Neural progenitor cell (in vitro differentiated cells): ENCODE data around the gene SLC41A1. TPM values are rescaled to one million over a fixed set of nuclear protein-coding genes. Genes with fewer than 3 reads are reported as not detected.

Experiments
- DNase-seq: peaks from one replicate; pipeline ENCODE4 v3.0.0-alpha.2; 2016; ENCODE audit warnings: low spot score
- H2AFZ ChIP-seq: fragments of 200-600 bp; sonication (generic); replicated peaks from 2 replicates; pipeline ENCODE4 v1.6.1; 2016; ENCODE audit warnings: antibody characterized with exemption
- H3F3A ChIP-seq: fragments of 200-600 bp; sonication (generic); 2 replicates; pipeline ENCODE4 v1.6.1; 2016; ENCODE audit warnings: antibody characterized with exemption, low read depth
- H3K27ac ChIP-seq: fragments of 200-600 bp; sonication (generic); 2 replicates; pipeline ENCODE4 v1.5.1; 2016; ENCODE audit warnings: mild to moderate bottlenecking
- H3K27me3 ChIP-seq: fragments of 200-600 bp; sonication (generic); 2 replicates; pipeline ENCODE4 v1.6.1; 2016; ENCODE audit warnings: mild to moderate bottlenecking, moderate library complexity
- H3K36me3 ChIP-seq: fragments of 200-600 bp; sonication (generic); 2 replicates; pipeline ENCODE4 v1.5.1; 2016
- H3K4me1 ChIP-seq: fragments of 200-600 bp; sonication (generic); 2 replicates; pipeline ENCODE4 v1.6.1; 2016; ENCODE audit warnings: mixed run types
- H3K4me2 ChIP-seq: fragments of 200-600 bp; sonication (generic); 2 replicates; pipeline ENCODE4 v1.6.1; 2016
- H3K4me3 ChIP-seq: fragments of 200-600 bp; sonication (generic); 2 replicates; pipeline ENCODE4 v1.5.1; 2016
- H3K79me2 ChIP-seq: fragments of 200-600 bp; sonication (generic); 2 replicates; pipeline ENCODE4 v1.6.1; 2016; ENCODE audit warnings: low read depth
- H3K9ac ChIP-seq: fragments of 200-600 bp; sonication (generic); 2 replicates; pipeline ENCODE4 v1.6.1; 2016
- H3K9me3 ChIP-seq: fragments of 200-600 bp; sonication (generic); 2 replicates; pipeline ENCODE4 v1.5.1; 2016; ENCODE audit warnings: low read depth
- H4K20me1 ChIP-seq: fragments of 200-600 bp; sonication (generic); 2 replicates; pipeline ENCODE4 v1.6.1; 2016; ENCODE audit warnings: low read depth
- H3K27ac Mint-ChIP-seq: 3 replicates; pipeline ENCODE4 v1.8.0; 2021; ENCODE audit warnings: mixed read lengths
- H3K27me3 Mint-ChIP-seq: 2 replicates; pipeline ENCODE4 v1.8.0; 2022; ENCODE audit warnings: low read depth, mild to moderate bottlenecking, inconsistent platforms, moderate library complexity, mixed read lengths; ENCODE audit not compliant: insufficient read depth
- H3K36me3 Mint-ChIP-seq: 3 replicates; pipeline ENCODE4 v1.8.0; 2021; ENCODE audit warnings: mixed read lengths
- H3K4me1 Mint-ChIP-seq: 3 replicates; pipeline ENCODE4 v1.8.0; 2021; ENCODE audit warnings: mixed read lengths
- H3K4me3 Mint-ChIP-seq: 3 replicates; pipeline ENCODE4 v1.8.0; 2021; ENCODE audit warnings: mild to moderate bottlenecking, moderate library complexity, mixed read lengths
- H3K9me3 Mint-ChIP-seq: 3 replicates; pipeline ENCODE4 v1.8.0; 2020; ENCODE audit warnings: mixed read lengths
- CTCF ChIP-seq: fragments of 200-600 bp; sonication (generic); IDR thresholded peaks from 2 replicates; pipeline ENCODE4 v1.5.1; 2017; ENCODE audit warnings: antibody characterized with exemption, mild to moderate bottlenecking
- EZH2 ChIP-seq: fragments of 200-600 bp; sonication (generic); IDR thresholded peaks from 2 replicates; pipeline ENCODE4 v1.6.1; 2017; ENCODE audit warnings: antibody characterized with exemption, mild to moderate bottlenecking, moderate library complexity
- total RNA-seq: library from RNA; depleted of rRNA; stranded (reverse); fragments of >200 nt; gene quantifications from 2 replicates; pipeline ENCODE4 v1.2.3, GENCODE V29; 2015; ENCODE audit warnings: low replicate concordance

Gene SLC41A1
- total RNA-seq, 1 donor from 2014 or later = 10.4 TPM

DNA sequence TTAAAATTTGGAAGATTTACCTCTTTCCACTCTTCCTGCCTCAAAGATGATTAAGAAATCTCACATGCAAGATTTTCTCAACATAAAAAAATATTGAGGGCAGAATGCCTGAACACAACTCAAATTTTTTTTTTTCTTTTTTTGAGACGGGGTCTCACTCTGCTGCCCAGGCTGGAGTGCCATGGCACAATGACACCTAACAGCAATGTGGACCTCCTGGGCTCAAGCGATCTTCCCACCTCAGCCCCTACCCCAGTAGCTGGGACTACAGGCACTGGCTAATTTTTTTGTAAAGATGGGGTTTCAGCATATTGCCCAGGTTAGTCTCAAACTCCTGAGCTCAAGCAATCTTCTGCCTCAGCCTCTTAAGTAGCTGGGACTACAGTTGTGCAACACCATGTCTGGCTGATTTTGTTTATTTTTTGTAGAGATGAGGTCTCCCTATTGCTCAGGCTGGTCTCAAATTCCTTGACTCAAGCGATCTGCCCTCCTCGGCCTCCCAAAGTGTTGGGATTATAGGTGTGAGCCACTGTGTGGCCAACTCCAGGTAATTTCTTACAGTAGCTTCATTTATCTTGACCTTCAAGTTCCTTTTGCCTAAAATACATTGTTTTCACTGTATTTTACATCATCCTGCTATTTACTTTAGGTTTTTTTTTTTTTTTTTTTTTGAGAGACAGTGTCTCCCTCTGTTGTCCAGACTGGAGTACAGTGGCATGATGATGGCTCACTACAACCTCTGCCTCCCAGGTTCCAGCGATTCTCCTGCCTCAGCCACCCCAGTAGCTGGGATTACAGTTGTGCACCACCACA is 73.4 kb downstream of the SLC41A1 start:
- no peak overlapping the region for H3K4me3 Mint-ChIP-seq
- peaks cover 98% of the 10 kb centered on the region for H4K20me1 ChIP-seq

More for the DNA sequence above, 73.4 kb downstream of the SLC41A1 start:
- H3K27ac ChIP-seq = no peak overlapping the region
- H3K9me3 ChIP-seq = no peaks in the 10 kb centered on the region
- H3K27me3 ChIP-seq = no peaks in the 10 kb centered on the region
- Mint-ChIP-seq H3K36me3 (peaks cover 44% of the 10 kb centered on the region), H3K4me1 (peaks cover 7% of the 10 kb centered on the region), H3K27ac (no peak overlapping the region), H3K9me3 (peaks cover 2% of the 10 kb centered on the region), H3K27me3 (no peaks in the 10 kb centered on the region)
- peaks cover 13% of the 10 kb centered on the region for H3K4me1 ChIP-seq
- DNase-seq = no peak
- H3K4me3 ChIP-seq = no peak overlapping the region
- H3K36me3 ChIP-seq = peaks cover 6% of the 10 kb centered on the region
- TF ChIP-seq CTCF (peak; percentile 5), EZH2 (no peak)
- no peak overlapping the region for H2AFZ ChIP-seq
- no peak overlapping the region for H3K9ac ChIP-seq
- peaks cover 72% of the 10 kb centered on the region for H3F3A ChIP-seq
- peaks cover 100% of the 10 kb centered on the region for H3K79me2 ChIP-seq
- H3K4me2 ChIP-seq = no peak overlapping the region

Other genes with a start within 250 kb of the SLC41A1 start
- gene ELK4, start 181.2 kb downstream of the SLC41A1 start, total RNA-seq = 24.9 and 36.6 TPM in 2 replicates
- gene SLC45A3, start 132.7 kb downstream of the SLC41A1 start, total RNA-seq = 5.1 and 8.9 TPM in 2 replicates
- gene NUCKS1, start 63.0 kb downstream of the SLC41A1 start, total RNA-seq = 449 and 700 TPM in 2 replicates
- gene RAB29, start 37.7 kb downstream of the SLC41A1 start, total RNA-seq = 3.8 and 6.0 TPM in 2 replicates
- gene PM20D1, start 36.9 kb upstream of the SLC41A1 start, total RNA-seq = not detected in 2 replicates
- not detected in 2 replicates for gene SLC26A9, start 130.3 kb upstream of the SLC41A1 start, total RNA-seq
- 0.22 TPM in 1 of 2 replicates, not detected in the other for gene RAB7B, start 190.2 kb upstream of the SLC41A1 start, total RNA-seq
- gene CTSE, start 210.7 kb upstream of the SLC41A1 start, total RNA-seq = not detected in 2 replicates
- gene RHEX, start 240.0 kb upstream of the SLC41A1 start, total RNA-seq = not detected in 2 replicates